ENCODE data around the gene DDX6. TPM values are rescaled to one million over a fixed set of nuclear protein-coding genes. Genes with fewer than 3 reads are reported as not detected.
"Not testable (repeated sequence)": the region's sequence is repeated elsewhere in the genome, so short reads cannot be mapped to it uniquely, and the experiment has no call there.

Gene DDX6
- total RNA-seq, 2 donors from 2014 or later = 104 to 117 TPM

DNA sequence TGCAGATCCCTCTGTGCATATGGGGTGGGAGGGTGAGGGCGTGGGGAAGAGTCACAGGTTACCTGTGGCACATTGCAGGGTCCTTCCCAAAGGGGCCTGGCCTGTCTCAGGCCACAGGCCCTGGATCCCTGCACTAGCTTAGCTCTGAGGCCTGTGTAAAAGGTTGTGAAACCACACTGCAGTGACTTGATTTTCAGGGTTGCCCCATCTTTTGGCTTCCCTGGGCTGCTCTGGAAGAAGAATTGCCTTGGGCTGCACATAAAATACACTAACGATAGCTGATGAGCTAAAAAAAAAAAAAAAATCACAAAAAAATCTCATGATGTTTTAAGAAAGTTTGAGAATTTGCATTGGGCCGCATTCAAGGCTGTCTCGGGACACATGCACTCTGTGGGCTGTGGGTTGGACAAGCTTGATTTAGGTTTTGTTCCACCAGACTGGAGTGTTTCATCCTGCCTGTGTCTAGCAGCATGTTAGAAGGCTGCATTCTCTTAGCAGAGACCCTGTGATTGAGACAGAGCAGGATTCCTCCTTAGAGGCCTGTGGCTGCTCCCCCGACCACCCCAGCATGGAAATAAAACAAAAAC lies 75.6 kb downstream of the DDX6 start:
- no peak for DNase-seq (ENCODE audit: low spot score)
- intact Hi-C loops (cut with DNase I) = no loop called here

DNA sequence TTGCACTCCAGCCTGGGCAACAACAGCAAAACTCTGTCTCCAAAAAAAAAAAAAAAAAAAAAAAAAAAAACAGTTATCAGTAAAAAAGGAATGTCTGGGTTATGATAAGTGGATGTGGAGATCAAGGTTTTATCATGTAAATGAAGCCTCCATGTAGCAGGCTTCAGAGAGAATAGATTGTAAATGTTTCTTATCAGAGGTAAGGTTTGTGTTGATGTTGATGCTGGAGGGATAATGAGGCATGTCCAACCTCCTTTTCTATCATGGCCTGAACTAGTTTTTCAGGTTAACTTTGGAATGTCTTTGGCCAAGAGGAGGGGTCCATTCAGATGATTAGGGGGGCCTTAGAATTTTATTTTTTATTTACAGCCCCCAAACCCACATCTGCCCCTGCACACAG lies 76.1 kb downstream of the DDX6 start:
- intact Hi-C loops (cut with DNase I) = no loop called here
- DNase-seq (ENCODE audit: low spot score) = no peak

GRCh38 chr11:118714416-118714815 lies 76.5 kb downstream of the DDX6 start:
- DNase-seq (ENCODE audit: low spot score); intact Hi-C loops (cut with DNase I): not testable (repeated sequence)

DNA sequence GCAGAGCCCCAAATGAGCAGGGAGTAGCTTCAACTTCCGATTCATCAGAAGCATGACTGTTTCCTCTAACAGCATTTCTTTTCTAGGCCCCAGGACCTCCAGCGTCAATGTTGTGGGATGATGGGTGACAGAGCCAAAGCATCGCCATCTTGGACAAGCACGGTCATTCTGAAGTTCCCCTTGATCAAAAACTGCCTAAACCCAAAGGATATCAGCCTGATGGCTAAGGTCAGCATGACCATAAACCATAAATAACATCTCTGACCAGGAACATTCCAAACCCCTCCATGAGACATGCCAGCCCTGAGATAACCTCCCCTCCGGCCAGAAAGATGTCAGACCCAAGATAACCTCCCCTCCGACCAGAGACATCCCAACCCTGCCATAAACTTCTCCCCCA lies 82.7 kb downstream of the DDX6 start:
- DNase-seq (ENCODE audit: low spot score) = no peak
- intact Hi-C loops (cut with DNase I) = no loop called here

DNA sequence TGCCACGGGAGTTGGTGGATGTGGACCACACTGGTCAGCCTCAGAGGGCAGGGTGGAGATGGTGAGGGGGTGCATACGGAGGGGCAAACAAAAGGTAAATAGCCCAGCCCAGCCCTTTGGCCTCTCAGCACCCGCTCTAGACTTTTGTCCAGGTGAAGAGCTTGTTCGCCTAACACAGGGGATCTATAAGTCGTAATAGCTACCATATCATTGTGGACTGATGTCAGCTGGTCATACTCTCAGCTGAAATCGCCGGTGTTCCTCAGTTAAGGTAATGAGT lies 84.5 kb downstream of the DDX6 start:
- intact Hi-C loops (cut with DNase I) = no loop called here
- DNase-seq (ENCODE audit: low spot score) = no peak

- DNase-seq (ENCODE audit: low spot score) = no peak
- intact Hi-C loops (cut with DNase I) = no loop called here
Measured at GRCh38 chr11:118705791-118706545, 85.0 kb downstream of the DDX6 start.

- DNase-seq (ENCODE audit: low spot score) = no peak
- intact Hi-C loops (cut with DNase I) = no loop called here
Measured at GRCh38 chr11:118705111-118705741, 85.7 kb downstream of the DDX6 start.

DNA sequence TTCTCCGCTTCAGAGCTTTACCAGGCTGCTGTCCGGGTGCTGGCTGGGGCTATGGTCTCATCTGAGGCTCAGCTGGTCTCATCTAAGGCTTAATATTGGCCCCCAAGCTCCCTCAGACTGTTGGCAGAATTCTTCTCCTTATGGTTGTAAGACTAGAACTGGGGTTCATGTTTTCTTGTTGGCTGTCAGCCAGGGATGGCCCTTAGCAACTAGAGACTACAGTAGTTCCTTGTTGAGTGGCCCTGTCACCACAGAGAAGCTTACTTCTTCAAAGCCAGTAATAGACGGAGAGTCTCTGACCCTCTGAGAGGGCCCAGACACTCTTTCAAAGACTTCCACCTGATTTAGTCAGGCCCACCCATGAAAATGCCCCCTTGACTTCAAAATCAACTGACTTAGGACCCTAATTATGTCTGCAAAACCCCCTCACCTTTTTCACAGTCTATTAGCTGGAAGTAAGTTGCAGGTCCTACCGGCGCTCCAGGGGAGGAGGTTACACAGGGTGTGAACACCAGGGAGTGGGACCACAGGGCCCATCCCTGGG lies 87.3 kb downstream of the DDX6 start:
- intact Hi-C loops (cut with DNase I) = no loop called here
- no peak for DNase-seq (ENCODE audit: low spot score)

- intact Hi-C loops (cut with DNase I) = loop anchor here in 1 of 2 donors (10.0 kb wide), 1 partner anchor 235 kb away; no protein-coding TSS in a partner anchor
- DNase-seq (ENCODE audit: low spot score) = peak; percentile 53
Measured at GRCh38 chr11:118699506-118700220, 91.3 kb downstream of the DDX6 start.

Other genes with a start within 250 kb of the DDX6 start
- gene IFT46, start 225.2 kb downstream of the DDX6 start, total RNA-seq = 10 to 100 TPM; 15.9 TPM
- 100 to 1,000 TPM; 148 to 176 TPM for gene ARCN1, start 218.8 kb downstream of the DDX6 start, total RNA-seq
- gene PHLDB1, start 183.5 kb downstream of the DDX6 start, total RNA-seq = 100 to 1,000 TPM; 155 to 201 TPM
- gene TREH, start 111.5 kb downstream of the DDX6 start, total RNA-seq = not detected
- under 1 TPM in 1 of 2 donors, not detected in 1; 0.10 TPM for gene CXCR5, start 92.7 kb upstream of the DDX6 start, total RNA-seq
- 10 to 100 TPM; 89.2 to 89.5 TPM for gene BCL9L, start 134.8 kb upstream of the DDX6 start, total RNA-seq
- not detected for gene UPK2, start 165.1 kb upstream of the DDX6 start, total RNA-seq
- gene FOXR1, start 180.6 kb upstream of the DDX6 start, total RNA-seq = not detected
- 10 to 100 TPM; 27.8 TPM for gene CENATAC, start 207.0 kb upstream of the DDX6 start, total RNA-seq
- 100 to 1,000 TPM; 741 to 816 TPM for gene RPS25, start 227.2 kb upstream of the DDX6 start, total RNA-seq
- 10 to 100 TPM; 45.4 to 49.9 TPM for gene TRAPPC4, start 227.6 kb upstream of the DDX6 start, total RNA-seq
- gene SLC37A4, start 239.7 kb upstream of the DDX6 start, total RNA-seq = 1 to 10 TPM; 6.0 to 7.8 TPM

All from posterior vena cava (tissue), 2 donors.